Adrenal gland (tissue), 5 donors: ENCODE results near the gene TBCC.

ENCODE experiments used
- POLR2A ChIP-seq, 2 donors: fragments of 450-650 bp; IDR thresholded peaks; one replicate each; pipeline ENCODE4 v1.6.1; 2017; ENCODE audit warnings: antibody characterized with exemption in 2 of 2, mild to moderate bottlenecking in 2 of 2, moderate library complexity in 1 of 2
- TF ChIP-seq, protein P1 (sequence below), 6 experiments: fragments of 450-650 bp in 4 of 6; fragments of 200-600 bp in 2 of 6; sonication (generic) in 1 of 6; IDR thresholded peaks; 1 replicate in 5 of 6; 2 replicates in 1 of 6; pipeline versions ENCODE4 v1.5.1 to v1.8.0; 2016 to 2021; ENCODE audit warnings: antibody characterized with exemption in 6 of 6, mild to moderate bottlenecking in 2 of 6, moderate library complexity in 1 of 6
- donor health status: DM: no; HTN: no; CAD: no.

DNA sequence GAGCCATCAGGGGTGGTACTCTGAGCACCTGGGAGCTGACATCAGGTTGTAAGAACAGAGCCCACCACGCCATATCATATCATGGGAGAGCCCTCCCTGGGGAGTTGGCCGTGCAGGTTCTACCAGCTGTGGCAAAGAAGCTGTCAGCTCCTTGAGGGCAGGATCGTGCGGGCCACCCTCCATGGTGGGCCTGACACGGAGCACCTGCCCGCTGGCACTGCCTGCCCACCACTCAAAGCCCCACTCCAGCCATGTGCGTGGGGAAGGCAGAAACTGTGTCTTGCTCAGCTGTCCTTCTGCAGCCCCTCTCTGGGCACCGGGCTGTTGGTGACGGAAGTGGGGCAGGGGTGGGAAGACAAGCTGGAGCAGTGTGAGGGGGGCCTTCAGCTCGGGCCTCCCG lies 37.8 kb downstream of the TBCC start:
- TF ChIP-seq, protein P1, sequence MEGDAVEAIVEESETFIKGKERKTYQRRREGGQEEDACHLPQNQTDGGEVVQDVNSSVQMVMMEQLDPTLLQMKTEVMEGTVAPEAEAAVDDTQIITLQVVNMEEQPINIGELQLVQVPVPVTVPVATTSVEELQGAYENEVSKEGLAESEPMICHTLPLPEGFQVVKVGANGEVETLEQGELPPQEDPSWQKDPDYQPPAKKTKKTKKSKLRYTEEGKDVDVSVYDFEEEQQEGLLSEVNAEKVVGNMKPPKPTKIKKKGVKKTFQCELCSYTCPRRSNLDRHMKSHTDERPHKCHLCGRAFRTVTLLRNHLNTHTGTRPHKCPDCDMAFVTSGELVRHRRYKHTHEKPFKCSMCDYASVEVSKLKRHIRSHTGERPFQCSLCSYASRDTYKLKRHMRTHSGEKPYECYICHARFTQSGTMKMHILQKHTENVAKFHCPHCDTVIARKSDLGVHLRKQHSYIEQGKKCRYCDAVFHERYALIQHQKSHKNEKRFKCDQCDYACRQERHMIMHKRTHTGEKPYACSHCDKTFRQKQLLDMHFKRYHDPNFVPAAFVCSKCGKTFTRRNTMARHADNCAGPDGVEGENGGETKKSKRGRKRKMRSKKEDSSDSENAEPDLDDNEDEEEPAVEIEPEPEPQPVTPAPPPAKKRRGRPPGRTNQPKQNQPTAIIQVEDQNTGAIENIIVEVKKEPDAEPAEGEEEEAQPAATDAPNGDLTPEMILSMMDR (IDR thresholded peaks at IDR 0.05), result no peak
- TF ChIP-seq POLR2A (IDR thresholded peaks at IDR 0.05), result no peak
